K562 (cell line): Measurements from ENCODE around the gene SIGLEC14. TPM values are rescaled to one million over a fixed set of nuclear protein-coding genes. Genes with fewer than 3 reads are reported as not detected.

Source experiments
- FIP1L1 ChIP-seq: fragments of 200-400 bp; formaldehyde crosslinking; IDR thresholded peaks from 2 replicates; pipeline ENCODE4 v1.6.1; 2018; ENCODE audit warnings: mild to moderate bottlenecking, low read depth, low read length; ENCODE audit not compliant: poor library complexity, severe bottlenecking
- HMGN3 ChIP-seq: IDR thresholded peaks from 2 replicates; pipeline ENCODE4 v1.6.1; 2011; ENCODE audit warnings: borderline replicate concordance, low read depth, mild to moderate bottlenecking, mixed read lengths, low read length; ENCODE audit not compliant: insufficient read length; ENCODE audit errors: extremely low read depth
- NFIC ChIP-seq: fragments of 450-650 bp; IDR thresholded peaks from 2 replicates; pipeline ENCODE4 v1.6.1; 2017; ENCODE audit warnings: mild to moderate bottlenecking, inconsistent platforms
- TGIF2 ChIP-seq: sonication (generic); formaldehyde crosslinking; IDR thresholded peaks from 2 replicates; pipeline ENCODE4 v1.8.1; 2022; ENCODE audit warnings: mild to moderate bottlenecking, missing genetic modification reagents, moderate library complexity
- ZNF133 ChIP-seq: fragments of 250-450 bp; sonication (Bioruptor Pico); IDR thresholded peaks from 2 replicates; pipeline ENCODE4 v1.4.0; 2020; ENCODE audit warnings: mild to moderate bottlenecking
- ZNF551 ChIP-seq: fragments of 250-450 bp; sonication (Bioruptor Pico); IDR thresholded peaks from 2 replicates; pipeline ENCODE4 v1.5.0; 2021; ENCODE audit warnings: mild to moderate bottlenecking, moderate library complexity
- ZNF79 ChIP-seq: fragments of 250-450 bp; sonication (Bioruptor Pico); IDR thresholded peaks from 2 replicates; pipeline ENCODE4 v1.4.0; 2020; ENCODE audit warnings: low read depth, mild to moderate bottlenecking, moderate library complexity
- polyA plus RNA-seq, 8 experiments: library from polyadenylated mRNA; depleted of rRNA in 4 of 8; stranded (reverse) in 5 of 8; unstranded in 3 of 8; fragments of >200 nt; fragmentation: Nextera tagmentation in 2 of 8; fragmentation: Illumina TruSeq in 1 of 8; extraction: Ambion mirVana in 2 of 8; extraction: Trizol in 1 of 8; gene quantifications; 2 replicates each; pipeline versions ENCODE4 v1.2.1 to v1.2.3, GENCODE V29; 2011 to 2014; ENCODE audit warnings: inconsistent platforms in 1 of 8, missing spikeins in 1 of 8
- total RNA-seq, 7 experiments: library from RNA; depleted of rRNA in 6 of 7; stranded (reverse); fragments of >200 nt in 6 of 7; fragmentation: Illumina TruSeq in 2 of 7; extraction: Trizol in 2 of 7; gene quantifications; 2 replicates each; pipeline versions ENCODE4 v1.2.1 to v1.2.3, GENCODE V29; 2011 to 2021; ENCODE audit warnings: low replicate concordance in 1 of 7
- TF ChIP-seq, protein P1 (sequence below): fragments of 450-650 bp; formaldehyde crosslinking; IDR thresholded peaks from 2 replicates; pipeline ENCODE4 v1.4.0; 2020; ENCODE audit warnings: mild to moderate bottlenecking, mixed read lengths
- TF ChIP-seq, protein P2 (sequence below): fragments of 250-450 bp; sonication (Bioruptor Pico); IDR thresholded peaks from 2 replicates; pipeline ENCODE4 v1.8.0; 2022; ENCODE audit warnings: moderate library complexity, mild to moderate bottlenecking, inconsistent platforms
- TF ChIP-seq, protein P3 (sequence below): sonication (generic); formaldehyde crosslinking; IDR thresholded peaks from 2 replicates; pipeline ENCODE4 v1.8.0; 2022; ENCODE audit warnings: mild to moderate bottlenecking, missing genetic modification reagents
- TF ChIP-seq, protein P4 (sequence below): fragments of 250-450 bp; sonication (Bioruptor Pico); IDR thresholded peaks from 2 replicates; pipeline ENCODE4 v1.5.0; 2021
- TF ChIP-seq, protein P5 (sequence below), 2 experiments: fragments of 450-650 bp in 1 of 2; sonication (generic) in 1 of 2; formaldehyde crosslinking; conservative IDR thresholded peaks; 2 replicates each; pipeline versions ENCODE4 v1.4.0 to v1.8.1; 2020 to 2022; ENCODE audit warnings: mild to moderate bottlenecking in 1 of 2, missing genetic modification reagents in 1 of 2

The SIGLEC14 gene
- total and polyA plus RNA-seq, 9 of the 15 experiments (the other 6 are each of a cell fraction or from before 2014, with no cell fraction given): not detected

DNA sequence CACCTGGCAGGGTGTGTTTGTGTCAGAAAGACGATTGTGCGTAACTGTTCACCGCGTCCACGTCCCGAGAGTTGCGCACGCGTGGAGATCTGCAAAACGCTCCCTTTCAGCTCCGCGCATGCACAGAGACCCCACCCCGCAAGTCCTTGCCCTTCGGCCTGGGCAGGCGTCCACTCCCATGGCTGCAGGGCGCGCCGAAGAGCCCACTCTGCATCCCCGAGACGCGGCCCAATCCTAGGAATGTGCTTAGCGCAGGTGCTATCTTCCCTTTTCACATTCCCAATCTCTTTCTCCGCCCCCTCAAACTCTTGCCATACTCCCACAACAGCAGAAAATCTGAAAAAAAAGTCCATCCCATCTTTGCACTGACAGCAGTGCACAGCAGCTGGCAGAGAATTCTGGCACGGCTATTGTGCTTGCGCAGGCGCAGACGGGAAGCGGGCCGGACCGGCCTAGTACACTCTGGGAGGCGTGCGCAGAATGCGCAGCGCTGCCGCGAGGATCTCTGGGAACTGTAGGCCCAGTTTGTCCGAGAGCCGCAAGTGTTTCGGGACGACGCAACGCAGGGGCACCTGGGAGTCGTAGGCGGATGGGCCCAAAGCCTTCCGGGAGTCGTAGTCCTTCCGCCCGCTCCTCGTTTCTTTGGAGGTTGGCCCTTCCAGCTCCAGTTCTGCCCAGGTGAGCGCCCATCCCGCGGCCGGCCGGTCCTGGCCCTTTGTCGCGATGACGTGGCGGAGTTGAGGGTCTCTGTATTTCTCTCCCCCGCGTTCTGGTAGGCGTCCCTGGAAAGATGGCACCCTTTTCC is 52.5 kb downstream of the SIGLEC14 start (continued):
- TF ChIP-seq, protein P1, sequence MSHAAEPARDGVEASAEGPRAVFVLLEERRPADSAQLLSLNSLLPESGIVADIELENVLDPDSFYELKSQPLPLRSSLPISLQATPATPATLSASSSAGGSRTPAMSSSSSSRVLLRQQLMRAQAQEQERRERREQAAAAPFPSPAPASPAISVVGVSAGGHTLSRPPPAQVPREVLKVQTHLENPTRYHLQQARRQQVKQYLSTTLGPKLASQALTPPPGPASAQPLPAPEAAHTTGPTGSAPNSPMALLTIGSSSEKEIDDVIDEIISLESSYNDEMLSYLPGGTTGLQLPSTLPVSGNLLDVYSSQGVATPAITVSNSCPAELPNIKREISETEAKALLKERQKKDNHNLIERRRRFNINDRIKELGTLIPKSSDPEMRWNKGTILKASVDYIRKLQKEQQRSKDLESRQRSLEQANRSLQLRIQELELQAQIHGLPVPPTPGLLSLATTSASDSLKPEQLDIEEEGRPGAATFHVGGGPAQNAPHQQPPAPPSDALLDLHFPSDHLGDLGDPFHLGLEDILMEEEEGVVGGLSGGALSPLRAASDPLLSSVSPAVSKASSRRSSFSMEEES (CRISPR knock-in tag): no peak
- TF ChIP-seq HMGN3: no peak
- no peak for TF ChIP-seq ZNF551 (CRISPR knock-in tag)
- TF ChIP-seq FIP1L1: peak; percentile 35
- TF ChIP-seq ZNF79 (CRISPR knock-in tag): no peak
- no peak for TF ChIP-seq TGIF2 (CRISPR knock-in tag)
- TF ChIP-seq, protein P2, sequence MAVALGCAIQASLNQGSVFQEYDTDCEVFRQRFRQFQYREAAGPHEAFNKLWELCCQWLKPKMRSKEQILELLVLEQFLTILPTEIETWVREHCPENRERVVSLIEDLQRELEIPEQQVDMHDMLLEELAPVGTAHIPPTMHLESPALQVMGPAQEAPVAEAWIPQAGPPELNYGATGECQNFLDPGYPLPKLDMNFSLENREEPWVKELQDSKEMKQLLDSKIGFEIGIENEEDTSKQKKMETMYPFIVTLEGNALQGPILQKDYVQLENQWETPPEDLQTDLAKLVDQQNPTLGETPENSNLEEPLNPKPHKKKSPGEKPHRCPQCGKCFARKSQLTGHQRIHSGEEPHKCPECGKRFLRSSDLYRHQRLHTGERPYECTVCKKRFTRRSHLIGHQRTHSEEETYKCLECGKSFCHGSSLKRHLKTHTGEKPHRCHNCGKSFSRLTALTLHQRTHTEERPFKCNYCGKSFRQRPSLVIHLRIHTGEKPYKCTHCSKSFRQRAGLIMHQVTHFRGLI: no peak
- TF ChIP-seq, protein P3, sequence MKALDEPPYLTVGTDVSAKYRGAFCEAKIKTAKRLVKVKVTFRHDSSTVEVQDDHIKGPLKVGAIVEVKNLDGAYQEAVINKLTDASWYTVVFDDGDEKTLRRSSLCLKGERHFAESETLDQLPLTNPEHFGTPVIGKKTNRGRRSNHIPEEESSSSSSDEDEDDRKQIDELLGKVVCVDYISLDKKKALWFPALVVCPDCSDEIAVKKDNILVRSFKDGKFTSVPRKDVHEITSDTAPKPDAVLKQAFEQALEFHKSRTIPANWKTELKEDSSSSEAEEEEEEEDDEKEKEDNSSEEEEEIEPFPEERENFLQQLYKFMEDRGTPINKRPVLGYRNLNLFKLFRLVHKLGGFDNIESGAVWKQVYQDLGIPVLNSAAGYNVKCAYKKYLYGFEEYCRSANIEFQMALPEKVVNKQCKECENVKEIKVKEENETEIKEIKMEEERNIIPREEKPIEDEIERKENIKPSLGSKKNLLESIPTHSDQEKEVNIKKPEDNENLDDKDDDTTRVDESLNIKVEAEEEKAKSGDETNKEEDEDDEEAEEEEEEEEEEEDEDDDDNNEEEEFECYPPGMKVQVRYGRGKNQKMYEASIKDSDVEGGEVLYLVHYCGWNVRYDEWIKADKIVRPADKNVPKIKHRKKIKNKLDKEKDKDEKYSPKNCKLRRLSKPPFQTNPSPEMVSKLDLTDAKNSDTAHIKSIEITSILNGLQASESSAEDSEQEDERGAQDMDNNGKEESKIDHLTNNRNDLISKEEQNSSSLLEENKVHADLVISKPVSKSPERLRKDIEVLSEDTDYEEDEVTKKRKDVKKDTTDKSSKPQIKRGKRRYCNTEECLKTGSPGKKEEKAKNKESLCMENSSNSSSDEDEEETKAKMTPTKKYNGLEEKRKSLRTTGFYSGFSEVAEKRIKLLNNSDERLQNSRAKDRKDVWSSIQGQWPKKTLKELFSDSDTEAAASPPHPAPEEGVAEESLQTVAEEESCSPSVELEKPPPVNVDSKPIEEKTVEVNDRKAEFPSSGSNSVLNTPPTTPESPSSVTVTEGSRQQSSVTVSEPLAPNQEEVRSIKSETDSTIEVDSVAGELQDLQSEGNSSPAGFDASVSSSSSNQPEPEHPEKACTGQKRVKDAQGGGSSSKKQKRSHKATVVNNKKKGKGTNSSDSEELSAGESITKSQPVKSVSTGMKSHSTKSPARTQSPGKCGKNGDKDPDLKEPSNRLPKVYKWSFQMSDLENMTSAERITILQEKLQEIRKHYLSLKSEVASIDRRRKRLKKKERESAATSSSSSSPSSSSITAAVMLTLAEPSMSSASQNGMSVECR (CRISPR knock-in tag): peak; percentile 54; the same call in 1 of the 2 replicates
- TF ChIP-seq, protein P4, sequence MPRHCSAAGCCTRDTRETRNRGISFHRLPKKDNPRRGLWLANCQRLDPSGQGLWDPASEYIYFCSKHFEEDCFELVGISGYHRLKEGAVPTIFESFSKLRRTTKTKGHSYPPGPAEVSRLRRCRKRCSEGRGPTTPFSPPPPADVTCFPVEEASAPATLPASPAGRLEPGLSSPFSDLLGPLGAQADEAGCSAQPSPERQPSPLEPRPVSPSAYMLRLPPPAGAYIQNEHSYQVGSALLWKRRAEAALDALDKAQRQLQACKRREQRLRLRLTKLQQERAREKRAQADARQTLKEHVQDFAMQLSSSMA (CRISPR knock-in tag): no peak
- peak; percentile 6; the same call in 1 of the 2 replicates for TF ChIP-seq NFIC
- no peak for TF ChIP-seq ZNF133 (CRISPR knock-in tag)
- TF ChIP-seq, protein P5, sequence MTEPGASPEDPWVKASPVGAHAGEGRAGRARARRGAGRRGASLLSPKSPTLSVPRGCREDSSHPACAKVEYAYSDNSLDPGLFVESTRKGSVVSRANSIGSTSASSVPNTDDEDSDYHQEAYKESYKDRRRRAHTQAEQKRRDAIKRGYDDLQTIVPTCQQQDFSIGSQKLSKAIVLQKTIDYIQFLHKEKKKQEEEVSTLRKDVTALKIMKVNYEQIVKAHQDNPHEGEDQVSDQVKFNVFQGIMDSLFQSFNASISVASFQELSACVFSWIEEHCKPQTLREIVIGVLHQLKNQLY (CRISPR knock-in tag; conservative IDR thresholded peaks at IDR 0.05): 0 out of 4 replicates have a peak, but pooled peaks of 1 of the 2 experiments have one; percentile 60
